Mucosa of gallbladder (tissue), 1 donor: ENCODE results near the gene CHKA. TPM values are rescaled to one million over a fixed set of nuclear protein-coding genes. Genes with fewer than 3 reads are reported as not detected.

Source experiments
- total RNA-seq: library from RNA; stranded (reverse); gene quantifications from one replicate; pipeline ENCODE4 v1.2.1, GENCODE V29; 2021
- donor health status: DM: no; HTN: no; CAD: no.

Gene CHKA
- total RNA-seq, 1 donor from 2014 or later, result 61.4 TPM

Other genes starting within 250 kb of the CHKA start
- 107 TPM for gene UNC93B1, start 117.3 kb downstream of the CHKA start, total RNA-seq
- 34.8 TPM for gene ALDH3B1, start 111.1 kb downstream of the CHKA start, total RNA-seq
- 168 TPM for gene NDUFS8, start 90.7 kb downstream of the CHKA start, total RNA-seq
- 151 TPM for gene TCIRG1, start 82.4 kb downstream of the CHKA start, total RNA-seq
- 52.2 TPM for gene KMT5B, start 91.9 kb upstream of the CHKA start, total RNA-seq
- gene C11orf24, start 150.6 kb upstream of the CHKA start, total RNA-seq, result 38.8 TPM
- 154 TPM for gene LRP5, start 191.2 kb upstream of the CHKA start, total RNA-seq